GM19372 (cell line): ENCODE data around the gene DNMT3L.
"Not testable (repeated sequence)": the region's sequence is repeated elsewhere in the genome, so short reads cannot be mapped to it uniquely, and the experiment has no call there.

Experiments
- ATAC-seq: cut with Tn5 transposase; IDR thresholded peaks from one replicate; pipeline ENCODE4 v1.9.1; 2021; ENCODE audit warnings: mild to moderate bottlenecking, low read depth, moderate library complexity; ENCODE audit not compliant: unreplicated experiment

Gene DNMT3L

GRCh38 chr21:44202590-44203299 lies 59.0 kb downstream of the DNMT3L start:
- not testable (repeated sequence) for ATAC-seq

GRCh38 chr21:44199997-44200396 lies 61.7 kb downstream of the DNMT3L start:
- ATAC-seq: not testable (repeated sequence)

- no peak for ATAC-seq
These were observed 62.2 kb downstream of the DNMT3L start for GRCh38 chr21:44199448-44199847.

- not testable (repeated sequence) for ATAC-seq
These were observed 64.6 kb downstream of the DNMT3L start for GRCh38 chr21:44197156-44197516.
